H1 (cell line): ENCODE data around the gene USP12. TPM values are rescaled to one million over a fixed set of nuclear protein-coding genes. Genes with fewer than 3 reads are reported as not detected.
"Not testable (repeated sequence)": the region's sequence is repeated elsewhere in the genome, so short reads cannot be mapped to it uniquely, and the experiment has no call there.

ENCODE experiments used
- CTCF ChIA-PET: fragments of 300-600 bp; sonication (Branson Sonifier 250); formaldehyde crosslinking; loops from one replicate; lab custom pipeline; 2021; ENCODE audit not compliant: partially characterized antibody; lab: Charles Lee
- POLR2A ChIA-PET: fragments of 300-600 bp; sonication (Branson Sonifier 250); formaldehyde crosslinking; loops from one replicate; lab custom pipeline; 2021; ENCODE audit warnings: inconsistent platforms; ENCODE audit not compliant: partially characterized antibody; lab: Charles Lee
- DNase-seq, 2 experiments: peaks; one replicate each; pipeline versions ENCODE4 v3.0.0 to v3.0.0-alpha.2; 2010 to 2022; ENCODE audit warnings: low spot score in 2 of 2, low read depth in 1 of 2, mixed read lengths in 1 of 2
- FAIRE-seq: peaks from 2 replicates; lab custom pipeline; 2011; peaks lifted over from hg19 to GRCh38; lab: Jason Lieb, UNC
- H2AFZ ChIP-seq: 2 replicates; pipeline ENCODE4 v1.8.1; 2012; ENCODE audit warnings: low read length, inconsistent platforms
- H2AK5ac ChIP-seq: 2 replicates; pipeline ENCODE4 v1.6.1; 2013; ENCODE audit warnings: low read depth, low read length
- H2BK120ac ChIP-seq: replicated peaks from 2 replicates; pipeline ENCODE3; 2013; ENCODE audit warnings: low read depth, low read length, inconsistent platforms
- H2BK12ac ChIP-seq: 2 replicates; pipeline ENCODE4 v1.6.1; 2013; ENCODE audit warnings: low read depth, low read length
- H2BK15ac ChIP-seq: 2 replicates; pipeline ENCODE4 v1.6.1; 2013; ENCODE audit warnings: low read length
- H2BK20ac ChIP-seq: 2 replicates; pipeline ENCODE4 v1.6.1; 2013; ENCODE audit warnings: low read length
- H2BK5ac ChIP-seq: 2 replicates; pipeline ENCODE4 v1.6.1; 2013; ENCODE audit warnings: low read depth, low read length
- H3K14ac ChIP-seq: 2 replicates; pipeline ENCODE4 v1.6.1; 2013; ENCODE audit warnings: inconsistent platforms; ENCODE audit not compliant: insufficient read length
- H3K18ac ChIP-seq: 2 replicates; pipeline ENCODE4 v1.6.1; 2013; ENCODE audit warnings: low read length; ENCODE audit errors: extremely low read depth
- H3K23ac ChIP-seq: 2 replicates; pipeline ENCODE4 v1.6.1; 2013; ENCODE audit warnings: inconsistent platforms; ENCODE audit not compliant: insufficient read length
- H3K23me2 ChIP-seq: 2 replicates; pipeline ENCODE4 v1.6.1; 2013; ENCODE audit warnings: low read depth, low read length
- H3K27ac ChIP-seq: 2 replicates; pipeline ENCODE4 v1.6.1; 2011; ENCODE audit warnings: low read depth, low read length, inconsistent platforms
- H3K27me3 ChIP-seq, 4 experiments: replicated peaks in 1 of 4; 1 replicate in 1 of 4; 2 replicates in 3 of 4; pipeline versions ENCODE4 v1.6.1 to v1.8.1; 2011 to 2013; ENCODE audit warnings: low read length in 3 of 4, mild to moderate bottlenecking in 3 of 4, inconsistent platforms in 2 of 4, mixed read lengths in 2 of 4, moderate library complexity in 1 of 4; ENCODE audit not compliant: control insufficient read depth in 3 of 4, insufficient read depth in 3 of 4; ENCODE audit errors: extremely low read depth in 1 of 4
- H3K36me3 ChIP-seq, 4 experiments: 2 replicates each; pipeline versions ENCODE4 v1.6.1 to v1.8.1; 2011 to 2013; ENCODE audit warnings: mild to moderate bottlenecking in 4 of 4, low read length in 3 of 4, moderate library complexity in 2 of 4, control low read depth in 1 of 4, inconsistent platforms in 1 of 4; ENCODE audit not compliant: insufficient read depth in 4 of 4, control insufficient read depth in 2 of 4
- H3K4ac ChIP-seq: replicated peaks from 2 replicates; pipeline ENCODE3; 2013; ENCODE audit warnings: low read length, low read depth, mixed read lengths, inconsistent platforms; ENCODE audit not compliant: insufficient read length
- H3K4me1 ChIP-seq, 4 experiments: replicated peaks in 1 of 4; 1 replicate in 1 of 4; 2 replicates in 3 of 4; pipeline versions ENCODE4 v1.6.1 to v1.8.1; 2011 to 2013; ENCODE audit warnings: low read length in 3 of 4, inconsistent platforms in 2 of 4, mixed read lengths in 1 of 4; ENCODE audit not compliant: insufficient read depth in 4 of 4, control insufficient read depth in 3 of 4
- H3K4me2 ChIP-seq, 2 experiments: 2 replicates each; pipeline versions ENCODE4 v1.6.1 to v1.8.1; 2011 to 2013; ENCODE audit warnings: low read depth in 2 of 2, low read length in 2 of 2, control low read depth in 1 of 2, inconsistent platforms in 1 of 2, mild to moderate bottlenecking in 1 of 2; ENCODE audit not compliant: insufficient read depth in 1 of 2
- H3K4me3 ChIP-seq, 4 experiments: fragments of 200-600, 300-600 bp in 1 of 4; sonication (generic), shearing (Covaris generic), sonication (Bioruptor Twin) in 1 of 4; 2 replicates each; pipeline versions ENCODE4 v1.5.1 to v1.8.1; 2011 to 2016; ENCODE audit warnings: low read length in 4 of 4, low read depth in 3 of 4, control low read depth in 2 of 4, inconsistent platforms in 2 of 4, mild to moderate bottlenecking in 2 of 4, mixed read lengths in 1 of 4, moderate library complexity in 1 of 4; ENCODE audit not compliant: insufficient read depth in 2 of 4; ENCODE audit errors: extremely low read depth in 1 of 4
- H3K56ac ChIP-seq: replicated peaks from 2 replicates; pipeline ENCODE3; 2013; ENCODE audit warnings: low read depth, mild to moderate bottlenecking, mixed read lengths, low read length, inconsistent platforms; ENCODE audit not compliant: insufficient read length
- H3K79me1 ChIP-seq: 2 replicates; pipeline ENCODE4 v1.6.1; 2013; ENCODE audit warnings: low read depth, low read length, control low read depth
- H3K79me2 ChIP-seq, 2 experiments: 2 replicates each; pipeline versions ENCODE4 v1.6.1 to v1.8.1; 2012 to 2013; ENCODE audit warnings: low read length in 2 of 2, mild to moderate bottlenecking in 2 of 2, inconsistent platforms in 1 of 2; ENCODE audit not compliant: insufficient read depth in 2 of 2, control insufficient read depth in 1 of 2
- H3K9ac ChIP-seq, 4 experiments: replicated peaks in 1 of 4; 1 replicate in 1 of 4; 2 replicates in 3 of 4; pipeline versions ENCODE4 v1.6.1 to v1.8.1; 2011 to 2013; ENCODE audit warnings: low read depth in 3 of 4, low read length in 3 of 4, control low read depth in 2 of 4, mild to moderate bottlenecking in 2 of 4, moderate library complexity in 2 of 4, inconsistent platforms in 1 of 4; ENCODE audit errors: extremely low read depth in 1 of 4
- H3K9me3 ChIP-seq, 2 experiments: 2 replicates each; pipeline versions ENCODE4 v1.6.1 to v1.8.1; 2012 to 2013; ENCODE audit warnings: mild to moderate bottlenecking in 2 of 2, moderate library complexity in 2 of 2, control low read depth in 1 of 2, inconsistent platforms in 1 of 2, low read depth in 1 of 2, low read length in 1 of 2, mixed read lengths in 1 of 2; ENCODE audit not compliant: insufficient read depth in 2 of 2
- H4K20me1 ChIP-seq, 2 experiments: replicated peaks in 1 of 2; 2 replicates each; pipeline versions ENCODE3 to v1.8.1; 2011 to 2013; ENCODE audit warnings: inconsistent platforms in 2 of 2, low read length in 2 of 2, mild to moderate bottlenecking in 1 of 2; ENCODE audit not compliant: insufficient read depth in 2 of 2, control insufficient read depth in 1 of 2
- H4K5ac ChIP-seq: 2 replicates; pipeline ENCODE4 v1.6.1; 2013; ENCODE audit warnings: low read length, low read depth, mixed read lengths, inconsistent platforms; ENCODE audit not compliant: insufficient read length
- H4K8ac ChIP-seq: 2 replicates; pipeline ENCODE4 v1.8.0; 2013; ENCODE audit warnings: mild to moderate bottlenecking, moderate library complexity, low read length, inconsistent platforms; ENCODE audit not compliant: insufficient read depth; ENCODE audit errors: extremely low read depth
- H4K91ac ChIP-seq: replicated peaks from 2 replicates; pipeline ENCODE3; 2013; ENCODE audit warnings: low read length, mixed read lengths, inconsistent platforms; ENCODE audit not compliant: insufficient read length
- WGBS, 2 experiments: shearing (Covaris generic) in 1 of 2; methylation state at CpG; one replicate each; pipeline versions ENCODE4 v1.1.6 to v1.1.7; 2013 to 2015; ENCODE audit warnings: low lambda C conversion rate in 2 of 2, mixed read lengths in 2 of 2, inconsistent platforms in 1 of 2, low coverage in 1 of 2, missing lambda C conversion rate in 1 of 2; ENCODE audit not compliant: insufficient replicate concordance in 2 of 2, insufficient coverage in 1 of 2, insufficient read length in 1 of 2; ENCODE audit errors: extremely low coverage in 1 of 2, missing lambda C conversion rate in 1 of 2; 5-methylcytosine and 5-hydroxymethylcytosine counted together
- polyA plus RNA-seq, 7 experiments: library from polyadenylated mRNA; depleted of rRNA in 3 of 7; stranded (reverse) in 5 of 7; unstranded in 2 of 7; fragments of >200 nt in 5 of 7; fragments of 200-250 nt in 2 of 7; gene quantifications; 1 replicate in 5 of 7; 2 replicates in 1 of 7; 4 replicates in 1 of 7; pipeline versions ENCODE4 v1.2.1 to v1.2.3, GENCODE V29; 2011 to 2013; ENCODE audit warnings: missing spikeins in 2 of 7, mixed read lengths in 2 of 7
- total RNA-seq: library from RNA; stranded (reverse); fragmentation: NEBNext Ultra II Directional; extraction: Animal tissue kit (Norgen Biotek cat#: 25700); gene quantifications from 2 replicates; pipeline ENCODE4 v1.2.1, GENCODE V29; 2021

USP12 gene
- total and polyA plus RNA-seq, 2 of the 8 experiments (the other 6 are each of a cell fraction or from before 2014, with no cell fraction given) = 4.0 to 30.0 TPM

- H4K8ac ChIP-seq, H2BK12ac ChIP-seq, H3K23me2 ChIP-seq, H3K27ac ChIP-seq, H3K23ac ChIP-seq, DNase-seq, H3K9ac ChIP-seq, H2BK20ac ChIP-seq, POLR2A ChIA-PET, H3K4me1 ChIP-seq, H3K79me1 ChIP-seq, H3K56ac ChIP-seq, CTCF ChIA-PET, H4K91ac ChIP-seq, H4K20me1 ChIP-seq, H3K14ac ChIP-seq, H3K79me2 ChIP-seq, H3K4ac ChIP-seq, H3K18ac ChIP-seq, H2AK5ac ChIP-seq, H3K4me3 ChIP-seq, H2BK5ac ChIP-seq, H2BK120ac ChIP-seq, H3K4me2 ChIP-seq, H3K9me3 ChIP-seq, H4K5ac ChIP-seq, H3K27me3 ChIP-seq, FAIRE-seq, H3K36me3 ChIP-seq, H2BK15ac ChIP-seq, H2AFZ ChIP-seq: not testable (repeated sequence)
- 100% methylated on average over 1 of the region's 1 CpG; no CpG with 5 or more reads in 1 of the 2 experiments for WGBS, 2 experiments
Measured at GRCh38 chr13:27066123-27066522, 105.5 kb downstream of the USP12 start.
